C4-2B (cell line): ENCODE results near the gene PDXDC1.
"Not testable (repeated sequence)": the region's sequence is repeated elsewhere in the genome, so short reads cannot be mapped to it uniquely, and the experiment has no call there.

Experiments used
- CTCF ChIP-seq: fragments of 450-650 bp; conservative IDR thresholded peaks from 2 replicates; pipeline ENCODE4 v1.5.1; 2017; ENCODE audit warnings: mild to moderate bottlenecking
- ZFX ChIP-seq: fragments of 450-650 bp; IDR thresholded peaks from 2 replicates; pipeline ENCODE4 v1.6.1; 2017

GRCh38 chr16:15135483-15136360 lies 160.9 kb downstream of the PDXDC1 start:
- TF ChIP-seq CTCF, ZFX: not testable (repeated sequence)
